SIG-M5 treated with dmso at 0.1 percent for 504 hours (cell line): Measurements from ENCODE around the gene IL20RB.
A peak's percentile ranks its signal among the peaks of the same experiment; 100 is the strongest.

ENCODE experiments used
- DNase-seq: peaks from one replicate; lab custom pipeline; 2025; ENCODE audit not compliant: unreplicated experiment; lab: John Stamatoyannopoulos, UW

IL20RB gene

DNA sequence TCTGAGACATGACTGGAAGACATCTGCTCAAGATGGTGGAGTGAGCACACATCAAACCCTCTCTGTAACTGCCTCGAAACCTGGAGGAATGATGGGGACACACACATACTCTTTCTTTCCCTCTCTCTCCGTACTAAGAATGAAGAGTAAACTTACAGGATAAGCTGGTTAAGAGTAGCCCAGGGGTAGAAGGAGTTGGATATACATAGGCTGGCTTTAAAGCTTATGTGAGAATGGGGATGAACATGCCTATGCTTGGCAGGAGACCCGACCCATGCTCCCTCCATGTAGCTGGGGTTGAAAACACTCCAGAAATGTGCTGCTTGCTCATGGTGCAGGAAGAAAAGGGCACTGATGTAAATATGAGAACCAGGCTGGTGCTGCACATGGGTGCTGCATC lies 68.9 kb downstream of the IL20RB start:
- DNase-seq: no peak

- peak; percentile 74 for DNase-seq
These were observed 74.8 kb downstream of the IL20RB start for GRCh38 chr3:137032465-137033120.

DNA sequence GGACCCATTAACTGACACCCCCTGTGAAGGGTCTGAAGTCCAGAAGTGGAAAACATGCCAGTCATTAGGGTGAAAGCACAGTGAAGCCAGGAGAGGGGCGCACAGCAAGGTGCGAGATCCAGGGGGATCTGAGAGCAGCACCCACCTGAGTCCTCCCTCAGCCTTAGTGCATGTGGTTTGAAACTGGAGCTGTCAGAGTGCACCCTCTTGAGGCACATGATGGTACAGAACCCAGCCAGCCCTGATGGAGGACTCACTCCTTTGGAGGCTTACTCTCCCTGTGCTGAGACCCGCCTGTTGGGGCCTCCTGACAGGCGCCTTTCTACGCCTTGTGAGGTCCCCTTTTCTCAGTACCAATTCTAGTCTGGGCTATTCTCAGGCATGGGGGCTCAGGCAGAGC lies 77.8 kb downstream of the IL20RB start:
- peak; percentile 54 for DNase-seq

DNA sequence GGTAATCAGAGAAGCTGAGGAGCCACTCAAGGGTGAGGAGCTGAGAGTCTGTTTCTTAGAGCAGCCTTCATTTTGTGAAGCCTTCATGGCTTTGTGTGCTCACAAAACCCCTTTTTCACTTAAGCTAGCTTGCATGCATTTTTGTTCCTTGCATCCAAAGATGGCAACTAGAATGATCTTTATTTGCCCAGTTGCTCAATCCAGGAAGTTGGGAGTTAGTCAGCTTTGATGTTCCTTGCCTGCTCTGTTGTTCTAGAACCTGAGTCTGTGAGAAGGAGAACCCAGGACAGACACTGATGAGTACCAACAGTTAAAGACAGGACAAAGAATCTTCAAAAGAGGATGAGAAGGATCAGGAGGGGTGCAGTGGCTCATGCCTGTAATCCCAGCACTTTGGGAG lies 81.8 kb downstream of the IL20RB start:
- peak; percentile 18 for DNase-seq

DNA sequence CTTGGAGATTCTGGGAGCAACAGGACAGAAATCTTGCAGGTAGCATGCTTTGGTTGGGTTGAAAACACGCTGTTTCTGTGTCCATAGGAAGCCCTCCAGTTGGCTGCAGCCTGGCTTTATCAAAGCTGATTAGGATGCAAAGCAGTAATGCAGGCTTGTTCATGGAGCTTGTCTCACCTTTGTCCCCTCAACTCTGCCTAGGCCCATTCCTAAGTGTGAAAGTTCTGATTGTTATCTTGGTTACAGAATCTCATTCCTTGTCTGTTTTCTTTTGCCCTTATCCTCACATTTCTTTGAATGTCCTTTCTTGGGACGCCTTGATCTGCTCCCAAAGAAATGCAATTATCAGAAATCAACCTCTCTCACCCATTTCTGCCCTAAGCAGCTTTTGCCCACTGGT lies 83.5 kb downstream of the IL20RB start:
- DNase-seq: no peak

GRCh38 chr3:137041686-137042085 lies 83.9 kb downstream of the IL20RB start:
- DNase-seq: no peak

DNA sequence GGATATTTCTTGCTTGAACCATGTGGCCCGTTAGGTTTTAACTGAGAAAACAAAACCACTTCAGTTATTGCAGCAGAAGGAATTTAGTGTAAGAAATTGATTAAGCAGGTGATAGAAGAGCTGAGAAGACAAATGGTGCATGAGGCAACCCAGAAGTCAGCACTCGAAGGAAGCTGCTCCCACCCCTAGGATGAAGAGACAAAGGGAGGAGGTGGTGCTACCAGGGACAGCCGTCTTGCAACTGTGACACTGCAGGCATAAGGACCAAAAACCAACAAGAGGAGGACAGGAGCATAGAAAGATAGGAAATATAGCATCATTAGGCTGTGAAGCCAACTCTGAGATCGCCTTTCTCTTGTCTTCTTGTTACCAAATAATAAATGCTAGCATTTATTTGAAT lies 89.0 kb downstream of the IL20RB start:
- DNase-seq: no peak

- no peak for DNase-seq
These were observed 89.5 kb downstream of the IL20RB start for GRCh38 chr3:137047240-137047639.

- no peak for DNase-seq
These were observed 92.5 kb downstream of the IL20RB start for GRCh38 chr3:137050281-137050680.

- no peak for DNase-seq
These were observed 94.5 kb downstream of the IL20RB start for GRCh38 chr3:137052298-137052697.
